ENCODE results near the gene MYZAP. TPM values are rescaled to one million over a fixed set of nuclear protein-coding genes. Genes with fewer than 3 reads are reported as not detected.
A peak's percentile ranks its signal among the peaks of the same experiment; 100 is the strongest.

Gene MYZAP
- total RNA-seq, 1 donor = not detected

GRCh38 chr15:57698991-57699390, 107.3 kb downstream of the MYZAP start:
- no peak for TF ChIP-seq CTCF (IDR thresholded peaks at IDR 0.05; ENCODE audit: insufficient read depth, low read length)
- no peak overlapping the region for H3K4me3 ChIP-seq (ENCODE audit: low read depth, low read length)
- DNase-seq (ENCODE audit: low read depth) = no peak

- H3K4me3 ChIP-seq (ENCODE audit: low read depth, low read length) = no peak overlapping the region
- no peak for DNase-seq (ENCODE audit: low read depth)
- no peak for TF ChIP-seq CTCF (IDR thresholded peaks at IDR 0.05; ENCODE audit: insufficient read depth, low read length)
Observed at GRCh38 chr15:57703387-57703786, 111.7 kb downstream of the MYZAP start.

GRCh38 chr15:57704441-57704840, 112.7 kb downstream of the MYZAP start:
- DNase-seq (ENCODE audit: low read depth) = no peak
- TF ChIP-seq CTCF (IDR thresholded peaks at IDR 0.05; ENCODE audit: insufficient read depth, low read length) = no peak
- H3K4me3 ChIP-seq (ENCODE audit: low read depth, low read length) = no peak overlapping the region

GRCh38 chr15:57705746-57706404, 114.2 kb downstream of the MYZAP start:
- DNase-seq (ENCODE audit: low read depth) = no peak
- no peak for TF ChIP-seq CTCF (IDR thresholded peaks at IDR 0.05; ENCODE audit: insufficient read depth, low read length)
- peak overlapping the region; percentile 98 for H3K4me3 ChIP-seq (ENCODE audit: low read depth, low read length)

GRCh38 chr15:57706405-57707209, 114.9 kb downstream of the MYZAP start, which contains the start of gene POLR2M:
Gene POLR2M, plus strand, starts transcription at chr15:57706714. Its CDS starts 129 bp downstream, at chr15:57706843.
- peak; percentile 99 for DNase-seq (ENCODE audit: low read depth)
- TF ChIP-seq CTCF (IDR thresholded peaks at IDR 0.05; ENCODE audit: insufficient read depth, low read length) = no peak

GRCh38 chr15:57708047-57708446, 116.3 kb downstream of the MYZAP start:
- DNase-seq (ENCODE audit: low read depth) = peak; percentile 46
- H3K4me3 ChIP-seq (ENCODE audit: low read depth, low read length) = peak overlapping the region; percentile 98
- TF ChIP-seq CTCF (IDR thresholded peaks at IDR 0.05; ENCODE audit: insufficient read depth, low read length) = no peak

More at GRCh38 chr15:57706405-57707209, 114.9 kb downstream of the MYZAP start, which contains the start of gene POLR2M:
- peak within 1 kb of the TSS; percentile 98 for H3K4me3 ChIP-seq (ENCODE audit: low read depth, low read length)

Measured in fibroblast of the aortic adventitia (primary cell).